T47D (cell line): Measurements from ENCODE around the gene KY.
"Not testable (repeated sequence)": the region's sequence is repeated elsewhere in the genome, so short reads cannot be mapped to it uniquely, and the experiment has no call there.

Source experiments
- DNase-seq, 2 experiments: peaks; one replicate each; pipeline versions ENCODE4 v3.0.0 to v3.0.0-alpha.2; 2011 to 2012; ENCODE audit warnings: low read depth in 1 of 2, low spot score in 1 of 2
- JUND ChIP-seq: IDR thresholded peaks from 2 replicates; pipeline ENCODE4 v1.6.1; 2012; ENCODE audit warnings: low read depth
- in situ Hi-C: cut with HindIII; loops from 2 replicates; pipeline ENCODE4 v1.10.0; 2016; ENCODE audit warnings: low sequenced_read_pairs, low pct_unique_long_range_greater_than_20kb

KY gene

DNA sequence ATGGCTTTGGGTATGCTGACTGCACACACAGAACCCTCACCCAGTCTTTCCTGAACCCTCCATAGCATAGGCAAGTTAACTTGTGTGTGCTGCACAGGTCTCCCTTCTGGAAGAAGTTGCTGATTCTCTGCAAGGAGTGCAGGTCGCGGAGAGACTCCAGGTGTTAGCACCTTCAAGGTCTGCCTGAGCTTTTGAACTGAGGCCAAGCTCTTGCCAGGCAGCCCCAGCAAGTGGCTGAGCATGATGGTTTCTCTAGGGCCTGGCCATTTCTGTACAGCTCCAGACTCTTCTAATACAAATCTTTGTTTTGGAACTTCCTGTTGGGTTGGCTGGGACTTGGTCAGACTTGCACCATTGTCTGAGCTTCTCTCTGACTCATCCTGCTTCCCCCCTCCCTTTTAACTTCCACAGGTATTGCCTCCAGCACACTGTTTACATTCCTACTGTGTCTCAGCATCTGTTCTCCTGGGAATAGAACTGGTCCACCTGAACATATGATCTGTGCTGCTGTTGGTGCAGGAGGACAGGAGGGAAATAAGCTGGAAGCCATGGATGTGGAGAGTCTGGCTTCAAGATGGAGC, 53.3 kb downstream of the KY start:
- no peak for TF ChIP-seq JUND
- peak in 1 of 2 experiments; percentile 47 for DNase-seq
- in situ Hi-C loops: no loop called here

DNA sequence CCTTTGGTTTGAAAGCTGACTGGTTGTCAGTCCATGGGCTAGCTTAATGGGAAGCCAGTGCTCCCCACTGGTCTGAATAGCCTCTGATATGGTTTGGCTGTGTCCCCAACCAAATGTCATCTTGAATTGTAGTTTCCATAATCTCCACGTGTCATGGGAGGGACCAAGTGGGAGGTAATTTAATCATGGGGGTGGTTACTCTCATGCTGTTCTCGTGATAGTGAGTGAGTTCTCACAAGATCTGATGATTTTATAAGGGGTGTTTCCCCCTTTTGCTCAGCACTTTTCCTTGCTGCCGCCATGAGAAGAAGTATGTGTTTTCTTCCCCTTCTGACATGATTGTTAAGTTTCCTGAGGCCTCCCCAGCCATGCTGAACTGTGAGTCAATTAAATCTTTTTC, 55.8 kb downstream of the KY start:
- DNase-seq, in situ Hi-C loops: not testable (repeated sequence)

DNA sequence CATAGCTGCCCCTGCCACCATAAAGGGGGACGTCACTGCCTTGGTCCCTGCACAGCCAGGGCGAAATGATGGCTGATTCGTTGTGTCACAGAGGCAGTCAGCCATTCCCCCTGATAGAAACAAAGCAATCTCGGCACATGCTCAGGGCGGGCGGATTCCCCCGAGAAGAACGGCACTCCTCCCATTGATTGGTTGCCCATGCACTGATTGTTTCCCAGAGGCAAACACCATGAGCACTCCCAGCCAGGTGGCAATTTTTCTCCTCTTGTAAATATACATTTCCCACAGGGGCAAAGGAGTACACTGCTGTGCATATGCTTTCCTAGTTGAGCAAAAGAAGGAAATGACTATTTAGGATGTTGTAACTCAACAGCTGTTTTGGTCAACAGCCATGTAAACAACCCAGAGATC, 56.5 kb downstream of the KY start:
- TF ChIP-seq JUND: no peak
- DNase-seq: no peak

GRCh38 chr3:134592806-134593205, 58.0 kb downstream of the KY start:
- in situ Hi-C loops: no loop called here
- no peak for TF ChIP-seq JUND
- DNase-seq: no peak

More for the DNA sequence above, 56.5 kb downstream of the KY start:
- in situ Hi-C loops: no loop called here

- TF ChIP-seq JUND: no peak
- no peak for DNase-seq
- in situ Hi-C loops: no loop called here
Observed at GRCh38 chr3:134590766-134591165, 60.1 kb downstream of the KY start.

- no peak for DNase-seq
- in situ Hi-C loops: no loop called here
- no peak for TF ChIP-seq JUND
Observed at GRCh38 chr3:134579141-134579665, 71.6 kb downstream of the KY start.

GRCh38 chr3:134576831-134577230, 74.0 kb downstream of the KY start:
- in situ Hi-C loops: no loop called here
- no peak for DNase-seq
- TF ChIP-seq JUND: no peak

DNA sequence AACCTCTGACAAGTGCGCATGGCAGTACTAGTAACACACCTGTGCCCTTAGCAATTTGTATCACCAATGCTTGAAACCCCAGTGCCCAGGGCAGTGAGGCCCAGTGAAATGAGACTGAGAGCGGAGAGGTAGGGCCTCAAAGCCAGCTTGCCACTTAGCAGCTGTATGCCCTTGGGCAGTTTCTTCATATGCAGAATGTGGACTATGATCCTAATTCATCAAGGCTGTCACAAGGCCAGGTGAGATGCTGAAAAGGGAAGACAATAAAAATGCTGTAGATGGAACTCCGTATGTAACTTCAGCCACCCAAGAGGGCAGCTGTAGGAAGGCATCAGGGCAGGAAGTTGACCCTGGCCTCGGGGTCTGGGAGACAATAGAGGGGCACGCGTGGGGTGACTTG, 74.4 kb downstream of the KY start:
- no peak for TF ChIP-seq JUND
- in situ Hi-C loops: no loop called here
- no peak for DNase-seq

DNA sequence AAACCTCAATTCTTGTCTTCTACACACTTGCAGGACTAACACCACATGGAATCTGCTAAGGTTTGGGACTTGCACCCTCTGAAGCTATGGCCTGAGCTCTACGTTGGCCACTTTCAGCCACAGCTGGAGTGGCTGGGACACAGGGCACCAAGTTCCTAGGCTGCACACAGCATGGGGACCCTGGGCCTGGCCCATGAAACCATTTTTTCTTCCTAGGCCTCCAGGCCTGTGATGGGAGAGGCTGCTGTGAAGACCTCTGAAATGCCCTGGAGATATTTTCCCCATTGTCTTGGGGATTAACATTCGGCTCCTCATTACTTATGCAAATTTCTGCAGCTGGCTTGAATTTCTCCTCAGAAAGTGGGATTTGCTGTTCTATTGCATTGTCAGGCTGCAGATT, 80.9 kb downstream of the KY start:
- DNase-seq, in situ Hi-C loops: not testable (repeated sequence)

DNA sequence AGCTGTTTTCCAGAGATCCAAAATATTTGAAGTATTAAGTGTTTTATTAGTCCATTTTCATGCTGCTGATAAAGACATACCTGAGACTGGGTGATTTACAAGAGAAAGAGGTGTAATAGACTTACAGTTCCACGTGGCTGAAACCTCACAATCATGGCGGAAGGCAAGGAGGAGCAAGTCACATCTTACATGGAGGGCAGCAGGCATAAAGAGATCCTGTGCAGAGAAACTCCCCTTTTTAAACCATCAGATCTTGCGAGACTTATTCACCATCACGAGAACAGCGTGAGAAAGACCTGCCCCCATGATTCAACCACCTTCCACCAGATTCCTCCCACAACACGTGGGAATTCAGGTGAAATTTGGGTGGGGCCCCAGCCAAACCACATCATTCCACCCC, 82.0 kb downstream of the KY start:
- DNase-seq: no peak
- in situ Hi-C loops: no loop called here
- TF ChIP-seq JUND: no peak

DNA sequence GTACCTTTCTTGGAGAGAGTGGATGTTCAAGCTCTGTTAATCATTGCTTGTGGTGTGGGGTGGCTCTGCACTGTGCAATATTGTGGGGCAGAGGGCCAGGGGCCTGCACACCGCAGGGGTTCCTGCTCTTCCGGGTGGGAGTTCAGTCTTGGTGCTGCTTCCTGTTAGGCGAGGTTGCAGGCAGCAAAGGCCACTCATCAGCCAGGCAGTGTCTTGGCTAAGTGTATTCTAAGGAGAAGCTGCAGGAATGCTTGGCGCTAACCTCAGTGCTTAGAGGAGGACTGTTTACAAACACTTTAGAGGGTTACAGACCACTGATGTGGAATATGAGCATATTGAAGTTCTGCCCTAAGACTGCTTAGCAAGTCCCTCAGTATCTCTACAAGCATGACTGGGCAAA, 83.2 kb downstream of the KY start:
- no peak for DNase-seq
- TF ChIP-seq JUND: no peak
- in situ Hi-C loops: no loop called here

DNA sequence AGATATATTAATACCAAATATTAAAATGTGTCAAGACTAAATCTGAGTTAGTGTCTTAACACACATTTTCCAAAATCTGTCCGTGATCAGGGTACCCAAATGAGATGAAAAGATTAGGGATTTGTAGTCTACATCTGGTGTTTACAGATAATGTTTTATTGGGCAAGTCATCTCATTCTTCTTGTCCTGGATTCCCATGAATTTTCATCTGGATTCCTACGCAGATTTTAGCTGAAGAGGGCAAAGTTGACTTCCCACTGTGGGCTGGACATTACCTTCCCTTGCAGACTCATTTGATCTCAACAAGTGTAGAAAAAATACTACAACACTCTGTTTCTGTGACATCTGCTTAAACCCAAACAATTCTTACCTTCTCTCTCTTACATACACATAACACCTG, 85.8 kb downstream of the KY start:
- TF ChIP-seq JUND: no peak
- in situ Hi-C loops: no loop called here

DNA sequence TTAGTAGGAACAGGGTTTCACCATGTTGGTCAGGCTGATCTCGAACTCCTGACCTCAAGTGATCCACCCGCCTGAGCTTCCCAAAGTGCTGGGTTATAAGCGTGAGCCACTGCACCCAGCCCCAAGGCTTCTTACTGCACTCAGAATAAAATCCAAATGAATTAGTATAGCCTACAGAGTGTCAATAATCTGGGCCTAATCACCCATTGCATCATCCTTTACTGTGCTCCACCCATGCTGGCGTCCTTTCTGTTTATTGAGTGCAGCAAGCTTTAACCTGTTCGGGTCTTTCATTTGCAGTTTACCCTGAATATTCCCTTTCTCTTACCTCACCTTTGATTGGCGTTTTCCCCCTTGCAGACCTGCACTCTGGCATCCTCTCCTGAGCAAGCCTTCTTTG, 87.2 kb downstream of the KY start:
- no peak for DNase-seq
- TF ChIP-seq JUND: no peak
- in situ Hi-C loops: no loop called here

More for the DNA sequence above, 85.8 kb downstream of the KY start:
- DNase-seq: no peak

DNA sequence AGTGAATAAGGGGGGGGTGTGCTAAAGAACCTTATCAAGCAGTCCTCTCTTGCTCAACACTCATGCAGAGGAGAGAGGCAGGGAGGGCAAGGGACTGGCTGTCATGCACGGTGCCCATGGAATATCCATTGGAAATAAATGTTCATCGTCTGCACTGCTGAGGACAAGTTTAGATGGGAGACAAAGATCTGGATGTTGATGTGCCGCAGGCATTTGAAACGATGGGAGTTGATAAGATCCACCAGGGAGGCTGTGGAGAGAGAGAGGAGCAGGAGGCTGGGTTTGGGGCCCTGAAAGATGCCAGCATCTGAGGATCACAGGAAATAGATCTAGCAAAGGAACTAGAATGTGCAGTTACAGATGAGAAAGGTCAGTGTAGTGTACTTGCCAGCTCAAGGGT, 88.8 kb downstream of the KY start:
- in situ Hi-C loops: no loop called here
- no peak for TF ChIP-seq JUND
- no peak for DNase-seq

DNA sequence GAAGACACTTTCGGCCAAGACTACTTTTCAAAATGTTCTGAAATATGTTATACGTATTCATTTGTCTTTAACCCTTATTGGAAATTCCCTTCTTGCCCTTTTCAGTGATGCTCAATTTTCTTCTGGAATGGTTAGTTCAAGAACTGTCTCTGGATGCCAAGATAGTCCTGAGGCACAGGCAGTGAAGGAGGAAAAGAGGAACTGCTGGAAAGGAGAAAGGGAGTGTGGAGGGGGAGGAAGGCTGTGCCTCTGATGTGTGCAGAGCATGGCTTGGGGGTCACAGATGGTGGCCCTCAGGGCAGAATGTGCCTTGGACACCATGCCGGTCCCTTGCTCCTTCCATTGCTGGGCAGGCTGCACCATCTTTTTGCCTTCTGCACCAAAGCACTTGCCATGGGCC, 91.2 kb downstream of the KY start:
- no peak for TF ChIP-seq JUND
- DNase-seq: no peak
- in situ Hi-C loops: no loop called here
